GM21528 (cell line): ENCODE measurements around the gene NCKAP5L.
"Not testable (repeated sequence)": the region's sequence is repeated elsewhere in the genome, so short reads cannot be mapped to it uniquely, and the experiment has no call there.

ENCODE experiments used
- ATAC-seq: cut with Tn5 transposase; IDR thresholded peaks from one replicate; pipeline ENCODE4 v1.9.1; 2021; ENCODE audit warnings: mild to moderate bottlenecking, moderate library complexity; ENCODE audit not compliant: unreplicated experiment, low FRiP score

The NCKAP5L gene

DNA sequence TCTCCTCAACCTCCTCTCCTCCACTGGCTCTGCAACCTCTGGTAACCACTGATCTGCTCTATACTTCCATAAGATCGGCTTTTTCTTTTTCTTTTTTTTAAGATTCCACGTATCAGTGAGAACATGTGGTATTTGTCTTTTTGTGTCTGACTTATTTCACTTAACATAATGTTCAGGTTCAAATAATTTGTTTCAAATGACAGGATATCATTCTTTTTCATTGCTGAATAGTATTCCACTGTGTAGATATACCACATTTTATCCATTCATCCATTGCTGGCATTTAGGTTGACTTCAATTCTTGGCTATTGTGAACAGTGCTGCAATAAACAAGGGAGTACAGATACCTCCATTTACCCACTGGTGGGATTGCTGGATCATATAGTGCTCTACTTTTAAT lies 40.5 kb downstream of the NCKAP5L start:
- ATAC-seq, result no peak

DNA sequence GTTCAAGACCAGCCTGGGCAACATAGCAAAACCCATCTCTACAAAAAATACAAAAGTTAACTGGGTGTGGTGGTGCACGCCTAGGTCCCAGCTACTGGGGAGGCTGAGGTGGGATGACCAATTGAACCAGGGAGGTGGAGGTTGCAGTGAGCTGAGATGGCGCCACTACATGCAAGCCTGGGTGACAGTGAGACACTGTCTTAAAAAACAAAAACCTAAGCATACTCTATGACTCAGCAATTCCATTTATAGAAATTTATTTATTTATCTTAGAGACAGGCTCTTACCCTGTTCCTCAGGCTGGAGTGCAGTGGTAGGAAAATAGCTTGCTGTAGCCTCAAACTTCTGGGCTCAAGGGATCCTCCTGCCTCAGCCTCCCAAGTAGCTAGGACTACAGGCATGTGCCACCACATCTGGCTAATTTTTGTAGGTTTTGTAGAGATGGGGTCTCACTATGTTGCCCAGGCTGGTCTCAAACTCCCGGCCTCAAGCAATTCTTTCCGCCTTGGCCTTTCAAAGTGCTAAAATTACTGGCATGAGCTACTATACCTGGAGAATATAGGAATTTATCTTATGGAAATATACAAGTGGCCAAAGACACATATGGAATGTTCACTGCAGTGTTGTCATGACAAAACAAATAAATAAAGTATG lies 43.3 kb downstream of the NCKAP5L start:
- ATAC-seq, result no peak

- ATAC-seq, result no peak
Observed at GRCh38 chr12:49783917-49784676, 44.1 kb downstream of the NCKAP5L start.

GRCh38 chr12:49780914-49781313 lies 47.3 kb downstream of the NCKAP5L start:
- not testable (repeated sequence) for ATAC-seq

- no peak for ATAC-seq
Observed at GRCh38 chr12:49779581-49779980, 48.6 kb downstream of the NCKAP5L start.

DNA sequence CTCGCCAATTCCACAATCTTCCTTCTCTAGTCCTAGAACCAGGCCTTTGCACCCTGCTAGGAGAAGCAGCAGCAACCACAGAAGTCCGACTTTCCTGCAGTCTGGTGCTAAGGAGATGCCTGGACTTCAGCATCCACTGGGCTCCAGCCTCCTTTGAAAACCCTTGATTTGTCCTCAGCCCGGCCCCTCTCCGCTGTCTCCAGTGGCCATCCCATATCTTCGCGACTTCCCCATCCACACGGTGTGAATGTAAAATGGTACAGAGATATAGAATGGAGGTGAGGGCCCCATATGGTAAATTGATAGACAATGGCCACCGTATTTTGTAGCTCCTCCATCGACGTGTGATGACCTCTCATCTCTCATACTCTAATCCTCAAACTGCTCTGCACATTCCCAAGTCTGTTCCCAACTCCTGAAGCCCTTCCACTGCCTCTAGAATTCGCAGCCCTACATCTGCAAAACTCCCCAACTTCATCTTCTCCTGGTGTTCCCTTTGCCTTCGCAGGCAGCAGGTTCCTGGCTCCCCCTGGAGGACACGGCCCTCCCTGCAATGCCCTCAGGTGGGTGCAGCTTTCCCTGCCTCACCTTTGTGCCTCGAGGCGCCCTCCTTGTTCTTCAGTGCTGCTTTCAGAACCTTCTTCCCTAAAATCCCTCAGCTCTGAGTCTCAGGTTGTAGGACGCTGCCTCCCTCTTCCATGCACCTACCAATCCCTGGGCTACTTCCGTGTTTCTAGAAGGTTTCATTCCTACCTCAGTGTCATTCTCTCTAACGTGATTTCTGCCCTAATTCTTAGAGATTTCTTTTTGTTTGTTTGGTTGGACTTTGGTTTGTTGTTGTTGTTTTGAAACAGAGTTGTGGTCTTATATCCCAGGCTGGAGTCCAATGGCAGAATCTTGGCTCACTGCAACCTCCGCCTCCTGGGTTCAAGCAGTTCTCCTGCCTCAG lies 50.1 kb downstream of the NCKAP5L start:
- no peak for ATAC-seq

- no peak for ATAC-seq
Observed at GRCh38 chr12:49777341-49777740, 50.9 kb downstream of the NCKAP5L start.

GRCh38 chr12:49776858-49777257 lies 51.4 kb downstream of the NCKAP5L start:
- no peak for ATAC-seq

- no peak for ATAC-seq
Observed at GRCh38 chr12:49776413-49776812, 51.8 kb downstream of the NCKAP5L start.

- ATAC-seq, result not testable (repeated sequence)
Observed at GRCh38 chr12:49773102-49773501, 55.1 kb downstream of the NCKAP5L start.

GRCh38 chr12:49767333-49767732 lies 60.9 kb downstream of the NCKAP5L start:
- ATAC-seq, result no peak

GRCh38 chr12:49766115-49766455 lies 62.1 kb downstream of the NCKAP5L start:
- ATAC-seq, result no peak

GRCh38 chr12:49764126-49764525 lies 64.1 kb downstream of the NCKAP5L start:
- no peak for ATAC-seq

DNA sequence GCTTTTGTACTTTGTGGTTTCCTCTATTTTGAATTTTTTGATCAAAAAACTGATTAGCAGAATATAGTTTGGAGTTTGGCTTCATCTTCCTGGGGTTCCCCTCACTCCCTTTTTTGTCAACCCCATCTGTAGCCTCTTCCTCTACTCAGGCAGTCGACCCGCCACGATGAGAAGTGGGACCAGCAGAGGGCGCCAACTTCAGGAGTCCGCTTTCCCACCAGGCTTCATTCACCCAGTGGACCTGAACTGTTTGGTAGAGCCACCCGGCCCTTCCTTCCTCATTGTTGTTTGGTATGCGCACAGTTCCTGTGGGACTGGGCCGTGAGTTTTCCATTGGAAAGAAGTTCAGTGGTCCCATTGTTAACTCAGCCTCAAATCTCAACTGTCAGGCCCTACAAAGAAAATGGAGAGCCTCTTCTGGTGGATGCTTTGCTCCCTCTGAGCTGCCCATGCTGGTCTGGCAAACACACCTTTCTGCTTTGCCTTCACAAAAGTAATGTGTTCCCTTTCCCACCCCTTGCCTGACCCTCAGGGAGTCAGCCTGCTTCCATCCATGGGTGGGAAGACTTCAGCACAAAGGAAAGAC lies 65.1 kb downstream of the NCKAP5L start:
- no peak for ATAC-seq

- ATAC-seq, result no peak
Observed at GRCh38 chr12:49762468-49762847, 65.8 kb downstream of the NCKAP5L start.

GRCh38 chr12:49761677-49762467 lies 66.3 kb downstream of the NCKAP5L start:
- ATAC-seq, result no peak

DNA sequence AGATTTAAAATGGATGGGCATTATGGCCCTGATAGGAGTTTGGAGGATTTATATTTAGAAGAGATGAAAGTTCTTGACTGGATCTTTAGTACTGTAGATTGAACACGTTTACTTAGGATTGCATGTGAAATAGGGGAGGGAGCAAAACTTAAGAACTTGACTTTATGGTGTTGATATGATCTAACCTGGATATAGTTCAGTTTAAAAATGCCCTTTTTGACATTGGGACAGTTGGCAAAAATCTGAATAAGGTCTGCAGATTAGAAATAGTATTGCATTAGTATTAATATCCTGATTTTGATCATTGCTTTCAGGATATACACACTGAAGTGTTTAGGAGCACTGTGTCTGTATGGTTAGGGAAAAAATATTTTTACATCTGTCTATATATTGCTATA lies 77.2 kb downstream of the NCKAP5L start:
- ATAC-seq, result no peak

GRCh38 chr12:49750027-49750995 lies 77.9 kb downstream of the NCKAP5L start:
- no peak for ATAC-seq

GRCh38 chr12:49748800-49749199 lies 79.4 kb downstream of the NCKAP5L start:
- ATAC-seq, result no peak
